Gastrocnemius medialis (tissue), 4 donors: ENCODE data around the gene SFXN1.

Experiments
- POLR2A ChIP-seq, 2 donors: fragments of 450-650 bp; IDR thresholded peaks; one replicate each; pipeline ENCODE4 v1.6.1; 2017; ENCODE audit warnings: antibody characterized with exemption in 2 of 2, mild to moderate bottlenecking in 2 of 2, moderate library complexity in 2 of 2
- TF ChIP-seq, protein P1 (sequence below), 5 experiments: fragments of 450-650 bp in 3 of 5; fragments of 200-600 bp in 2 of 5; sonication (generic) in 2 of 5; IDR thresholded peaks in 4 of 5; conservative IDR thresholded peaks in 1 of 5; 1 replicate in 4 of 5; 2 replicates in 1 of 5; pipeline ENCODE4 v1.5.1; 2016 to 2019; ENCODE audit warnings: antibody characterized with exemption in 5 of 5, mild to moderate bottlenecking in 3 of 5, moderate library complexity in 3 of 5

DNA sequence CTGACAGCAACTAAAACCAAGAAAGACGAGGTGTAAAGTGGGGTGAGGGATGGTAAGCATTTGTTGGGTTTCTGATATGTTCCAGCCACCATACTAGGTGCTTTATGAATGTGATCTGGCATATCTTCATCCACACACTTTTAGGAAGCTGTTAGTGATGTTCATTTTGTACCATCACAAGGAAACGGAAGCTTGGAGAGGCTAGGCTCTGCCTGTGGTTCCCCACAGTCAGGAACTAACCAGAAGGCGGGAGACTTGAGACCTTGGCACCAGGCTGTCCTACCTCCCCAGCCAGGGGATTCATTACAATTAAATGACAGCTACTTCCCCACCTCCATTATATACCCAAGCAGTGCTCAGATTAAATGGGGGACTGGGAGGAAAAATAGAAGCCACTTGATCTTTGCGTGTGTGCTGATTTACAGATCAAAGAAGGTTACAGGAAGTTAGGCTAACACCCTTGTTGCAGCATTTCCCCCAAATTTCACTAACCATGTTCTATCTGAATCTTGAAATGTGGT lies 43.0 kb downstream of the SFXN1 start:
- TF ChIP-seq, protein P1, sequence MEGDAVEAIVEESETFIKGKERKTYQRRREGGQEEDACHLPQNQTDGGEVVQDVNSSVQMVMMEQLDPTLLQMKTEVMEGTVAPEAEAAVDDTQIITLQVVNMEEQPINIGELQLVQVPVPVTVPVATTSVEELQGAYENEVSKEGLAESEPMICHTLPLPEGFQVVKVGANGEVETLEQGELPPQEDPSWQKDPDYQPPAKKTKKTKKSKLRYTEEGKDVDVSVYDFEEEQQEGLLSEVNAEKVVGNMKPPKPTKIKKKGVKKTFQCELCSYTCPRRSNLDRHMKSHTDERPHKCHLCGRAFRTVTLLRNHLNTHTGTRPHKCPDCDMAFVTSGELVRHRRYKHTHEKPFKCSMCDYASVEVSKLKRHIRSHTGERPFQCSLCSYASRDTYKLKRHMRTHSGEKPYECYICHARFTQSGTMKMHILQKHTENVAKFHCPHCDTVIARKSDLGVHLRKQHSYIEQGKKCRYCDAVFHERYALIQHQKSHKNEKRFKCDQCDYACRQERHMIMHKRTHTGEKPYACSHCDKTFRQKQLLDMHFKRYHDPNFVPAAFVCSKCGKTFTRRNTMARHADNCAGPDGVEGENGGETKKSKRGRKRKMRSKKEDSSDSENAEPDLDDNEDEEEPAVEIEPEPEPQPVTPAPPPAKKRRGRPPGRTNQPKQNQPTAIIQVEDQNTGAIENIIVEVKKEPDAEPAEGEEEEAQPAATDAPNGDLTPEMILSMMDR (IDR thresholded peaks at IDR 0.05 in 4 of 5, conservative IDR thresholded peaks at IDR 0.05 in 1 of 5), result no peak
- TF ChIP-seq POLR2A (IDR thresholded peaks at IDR 0.05), result no peak
